ENCODE measurements around the gene ZNF773. TPM values are rescaled to one million over a fixed set of nuclear protein-coding genes. Genes with fewer than 3 reads are reported as not detected.
"Not testable (repeated sequence)": the region's sequence is repeated elsewhere in the genome, so short reads cannot be mapped to it uniquely, and the experiment has no call there.

The ZNF773 gene
- total and polyA plus RNA-seq, 2 experiments from 2014 or later = 6.6 to 8.0 TPM

DNA sequence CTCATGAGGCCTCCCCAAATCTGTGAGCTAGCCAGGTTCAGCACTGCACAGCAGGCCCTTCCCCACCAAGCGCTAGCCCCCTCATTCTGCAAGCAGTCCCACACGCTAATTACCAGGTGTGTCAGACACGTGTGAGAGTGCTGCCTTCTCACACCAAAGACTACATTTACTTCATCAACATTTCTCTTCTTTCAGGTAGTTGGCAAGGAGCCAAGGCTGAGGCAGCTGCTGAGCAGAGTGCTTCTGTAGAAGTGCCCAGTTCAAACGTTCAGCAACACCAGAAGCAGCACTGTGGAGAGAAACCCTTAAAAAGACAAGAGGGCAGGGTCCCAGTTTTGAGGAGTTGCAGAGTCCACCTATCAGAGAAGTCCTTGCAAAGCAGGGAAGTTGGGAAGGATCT, 6.4 kb downstream of the ZNF773 start:
- Histone ChIP-seq H3K79me2 (peaks cover 19% of the 10 kb centered on the region), H4K20me1 (ENCODE audit: insufficient read depth, poor library complexity, severe bottlenecking) (no peaks in the 10 kb centered on the region), H2AFZ (no peak overlapping the region), H3K4me3 (no peak overlapping the region), H3K27ac (no peak overlapping the region), H3K36me3 (replicated peaks; ENCODE audit: insufficient read depth, low read depth) (peaks cover 17% of the 10 kb centered on the region), H3K9me2 (replicated peaks; ENCODE audit: insufficient read depth) (no peaks in the 10 kb centered on the region), H3K27me3 (no peaks in the 10 kb centered on the region), H3K9me3 (ENCODE audit: low read depth) (peaks cover 19% of the 10 kb centered on the region), H3K4me2 (no peak overlapping the region), H3K4me1 (ENCODE audit: insufficient read depth) (no peaks in the 10 kb centered on the region)
- no peak for DNase-seq (ENCODE audit: low spot score)
- TF ChIP-seq EZH2phosphoT487 (IDR thresholded peaks at IDR 0.05; ENCODE audit: low read depth, severe bottlenecking, unreplicated experiment) = no peak
- TF ChIP-seq EZH2 (IDR thresholded peaks at IDR 0.05; ENCODE audit: borderline replicate concordance) = no peak
- WGBS (ENCODE audit: low lambda C conversion rate, missing lambda C conversion rate) = 72% methylated on average over 4 of the region's 4 CpGs

- H3K79me2 ChIP-seq = no peaks in the 10 kb centered on the region
- H3K4me2 ChIP-seq = no peak overlapping the region
- no peak overlapping the region for H3K27ac ChIP-seq
- no peaks in the 10 kb centered on the region for H3K4me1 ChIP-seq (ENCODE audit: insufficient read depth)
- no peak overlapping the region for H3K4me3 ChIP-seq
- H3K36me3 ChIP-seq (replicated peaks; ENCODE audit: insufficient read depth, low read depth) = peaks cover 15% of the 10 kb centered on the region
- H2AFZ ChIP-seq = no peak overlapping the region
- H4K20me1 ChIP-seq (ENCODE audit: insufficient read depth, poor library complexity, severe bottlenecking) = no peaks in the 10 kb centered on the region
- peaks cover 36% of the 10 kb centered on the region for H3K9me3 ChIP-seq (ENCODE audit: low read depth)
- TF ChIP-seq, protein P1, sequence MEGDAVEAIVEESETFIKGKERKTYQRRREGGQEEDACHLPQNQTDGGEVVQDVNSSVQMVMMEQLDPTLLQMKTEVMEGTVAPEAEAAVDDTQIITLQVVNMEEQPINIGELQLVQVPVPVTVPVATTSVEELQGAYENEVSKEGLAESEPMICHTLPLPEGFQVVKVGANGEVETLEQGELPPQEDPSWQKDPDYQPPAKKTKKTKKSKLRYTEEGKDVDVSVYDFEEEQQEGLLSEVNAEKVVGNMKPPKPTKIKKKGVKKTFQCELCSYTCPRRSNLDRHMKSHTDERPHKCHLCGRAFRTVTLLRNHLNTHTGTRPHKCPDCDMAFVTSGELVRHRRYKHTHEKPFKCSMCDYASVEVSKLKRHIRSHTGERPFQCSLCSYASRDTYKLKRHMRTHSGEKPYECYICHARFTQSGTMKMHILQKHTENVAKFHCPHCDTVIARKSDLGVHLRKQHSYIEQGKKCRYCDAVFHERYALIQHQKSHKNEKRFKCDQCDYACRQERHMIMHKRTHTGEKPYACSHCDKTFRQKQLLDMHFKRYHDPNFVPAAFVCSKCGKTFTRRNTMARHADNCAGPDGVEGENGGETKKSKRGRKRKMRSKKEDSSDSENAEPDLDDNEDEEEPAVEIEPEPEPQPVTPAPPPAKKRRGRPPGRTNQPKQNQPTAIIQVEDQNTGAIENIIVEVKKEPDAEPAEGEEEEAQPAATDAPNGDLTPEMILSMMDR (IDR thresholded peaks at IDR 0.05; ENCODE audit: poor library complexity) = no peak
- TF ChIP-seq EZH2 (IDR thresholded peaks at IDR 0.05; ENCODE audit: borderline replicate concordance) = no peak
- TF ChIP-seq EZH2phosphoT487 (IDR thresholded peaks at IDR 0.05; ENCODE audit: low read depth, severe bottlenecking, unreplicated experiment) = no peak
- DNase-seq (ENCODE audit: low spot score) = no peak
- no peaks in the 10 kb centered on the region for H3K9me2 ChIP-seq (replicated peaks; ENCODE audit: insufficient read depth)
- H3K27me3 ChIP-seq = no peaks in the 10 kb centered on the region
Observed at GRCh38 chr19:57511484-57511883, 11.7 kb downstream of the ZNF773 start.

DNA sequence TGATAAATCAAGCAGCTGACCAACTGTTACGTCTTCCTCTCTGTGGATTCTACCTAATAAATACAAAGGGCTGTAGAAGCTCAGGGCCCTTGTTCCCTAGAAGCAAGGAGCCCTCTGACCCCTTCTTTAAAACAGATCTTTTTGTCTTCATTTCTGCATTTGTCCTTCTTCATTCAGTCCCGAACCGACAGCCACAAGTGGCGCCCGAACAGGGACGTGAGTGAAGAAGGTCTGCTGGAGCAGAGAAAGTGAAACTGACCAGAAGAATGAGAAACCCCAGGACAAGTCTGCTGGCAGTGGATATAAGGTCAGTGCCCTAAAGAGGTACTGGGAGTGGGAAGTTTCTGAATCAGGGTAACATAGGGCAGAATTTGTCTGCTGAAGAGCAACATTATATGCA, 13.1 kb downstream of the ZNF773 start:
- H4K20me1 ChIP-seq (ENCODE audit: insufficient read depth, poor library complexity, severe bottlenecking) = no peaks in the 10 kb centered on the region
- TF ChIP-seq EZH2phosphoT487 (IDR thresholded peaks at IDR 0.05; ENCODE audit: low read depth, severe bottlenecking, unreplicated experiment) (no peak), EZH2 (IDR thresholded peaks at IDR 0.05; ENCODE audit: borderline replicate concordance) (no peak)
- TF ChIP-seq, protein P1 (IDR thresholded peaks at IDR 0.05; ENCODE audit: poor library complexity) = no peak
- no peaks in the 10 kb centered on the region for H3K79me2 ChIP-seq
- peaks cover 29% of the 10 kb centered on the region for H3K9me3 ChIP-seq (ENCODE audit: low read depth)
- no peak for DNase-seq (ENCODE audit: low spot score)
- H3K9me2 ChIP-seq (replicated peaks; ENCODE audit: insufficient read depth) = no peaks in the 10 kb centered on the region
- H3K36me3 ChIP-seq (replicated peaks; ENCODE audit: insufficient read depth, low read depth) = peaks cover 5% of the 10 kb centered on the region
- no peak overlapping the region for H2AFZ ChIP-seq
- no peaks in the 10 kb centered on the region for H3K4me1 ChIP-seq (ENCODE audit: insufficient read depth)
- no peak overlapping the region for H3K4me3 ChIP-seq
- no peaks in the 10 kb centered on the region for H3K27me3 ChIP-seq
- no peak overlapping the region for H3K4me2 ChIP-seq
- no peak overlapping the region for H3K27ac ChIP-seq
- WGBS (ENCODE audit: low lambda C conversion rate, missing lambda C conversion rate) = 93% methylated on average over 6 of the region's 6 CpGs

GRCh38 chr19:57515255-57515654, 15.5 kb downstream of the ZNF773 start:
- H3K9me3 ChIP-seq (ENCODE audit: low read depth) = peaks cover 21% of the 10 kb centered on the region
- H2AFZ ChIP-seq = no peak overlapping the region
- no peak for TF ChIP-seq EZH2phosphoT487 (IDR thresholded peaks at IDR 0.05; ENCODE audit: low read depth, severe bottlenecking, unreplicated experiment)
- TF ChIP-seq EZH2 (IDR thresholded peaks at IDR 0.05; ENCODE audit: borderline replicate concordance) = no peak
- TF ChIP-seq, protein P1 (IDR thresholded peaks at IDR 0.05; ENCODE audit: poor library complexity) = no peak
- 78% methylated on average over 5 of the region's 5 CpGs for WGBS (ENCODE audit: low lambda C conversion rate, missing lambda C conversion rate)
- H3K36me3 ChIP-seq (replicated peaks; ENCODE audit: insufficient read depth, low read depth) = no peaks in the 10 kb centered on the region
- H3K27ac ChIP-seq = no peak overlapping the region
- H3K9me2 ChIP-seq (replicated peaks; ENCODE audit: insufficient read depth) = no peaks in the 10 kb centered on the region
- H3K79me2 ChIP-seq = no peaks in the 10 kb centered on the region
- DNase-seq (ENCODE audit: low spot score) = no peak
- H3K4me2 ChIP-seq = no peak overlapping the region
- H3K27me3 ChIP-seq = no peaks in the 10 kb centered on the region
- H3K4me1 ChIP-seq (ENCODE audit: insufficient read depth) = no peaks in the 10 kb centered on the region
- H3K4me3 ChIP-seq = no peak overlapping the region
- H4K20me1 ChIP-seq (ENCODE audit: insufficient read depth, poor library complexity, severe bottlenecking) = no peaks in the 10 kb centered on the region

DNA sequence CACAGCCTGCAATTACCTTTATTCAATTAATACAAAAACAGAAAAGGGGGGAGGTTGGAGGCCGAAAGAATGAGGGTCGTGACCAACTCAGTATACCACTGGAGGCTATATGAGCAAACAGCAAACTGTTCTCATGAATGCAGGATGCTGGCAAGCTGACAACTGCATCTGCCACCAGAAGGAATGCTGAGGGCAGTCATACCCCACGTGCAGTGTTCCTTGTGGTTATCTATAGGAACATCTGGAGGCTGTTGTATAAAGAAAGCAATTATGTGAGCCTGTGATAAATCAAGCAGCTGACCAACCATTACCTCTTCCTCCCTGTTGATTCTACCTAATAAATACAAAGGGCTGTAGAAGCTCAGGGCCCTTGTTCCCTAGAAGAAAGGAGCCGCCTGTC, 18.3 kb downstream of the ZNF773 start:
- not testable (repeated sequence) for H3K4me2 ChIP-seq; H3K4me3 ChIP-seq; H4K20me1 ChIP-seq (ENCODE audit: insufficient read depth, poor library complexity, severe bottlenecking); H3K27ac ChIP-seq; H3K27me3 ChIP-seq; H3K79me2 ChIP-seq; DNase-seq (ENCODE audit: low spot score); H3K4me1 ChIP-seq (ENCODE audit: insufficient read depth); H3K9me2 ChIP-seq (replicated peaks; ENCODE audit: insufficient read depth); H3K9me3 ChIP-seq (ENCODE audit: low read depth); H3K36me3 ChIP-seq (replicated peaks; ENCODE audit: insufficient read depth, low read depth); H2AFZ ChIP-seq
- 87% methylated on average over 4 of the region's 4 CpGs for WGBS (ENCODE audit: low lambda C conversion rate, missing lambda C conversion rate)
